Measurements from ENCODE around the gene SLC10A3. TPM values are rescaled to one million over a fixed set of nuclear protein-coding genes. Genes with fewer than 3 reads are reported as not detected.

Gene SLC10A3
- total and polyA plus RNA-seq, 2 donors (not counting 3 experiments of a cell fraction or from before 2014, with no cell fraction given) = 21.9 to 22.6 TPM

DNA sequence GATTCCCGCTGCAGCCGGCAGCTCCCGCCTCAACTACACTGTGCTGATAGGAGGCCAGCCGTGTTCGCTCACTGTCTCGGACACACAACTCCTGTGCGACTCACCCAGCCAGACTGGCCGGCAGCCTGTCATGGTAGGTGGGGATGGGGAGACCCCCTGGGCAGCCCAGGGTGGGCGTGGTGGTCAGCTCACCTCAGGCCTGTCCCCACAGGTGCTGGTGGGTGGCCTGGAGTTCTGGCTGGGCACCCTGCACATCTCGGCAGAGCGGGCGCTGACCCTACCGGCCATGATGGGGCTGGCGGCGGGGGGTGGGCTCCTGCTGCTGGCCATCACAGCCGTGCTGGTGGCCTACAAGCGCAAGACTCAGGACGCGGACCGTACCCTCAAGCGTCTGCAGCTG is 22.9 kb downstream of the SLC10A3 start:
- no TSS peak for BruUV-seq (replicated peaks)
- H3K9ac ChIP-seq (replicated peaks; ENCODE audit: extremely low read depth, insufficient read depth, low read length) = no peak overlapping the region
- H3K79me2 ChIP-seq (ENCODE audit: control insufficient read depth, insufficient read depth, low read length) = no peaks in the 10 kb centered on the region
- no peak overlapping the region for H3K4me2 ChIP-seq (ENCODE audit: insufficient read depth, low read length)
- no peaks in the 10 kb centered on the region for H4K20me1 ChIP-seq (replicated peaks; ENCODE audit: control insufficient read depth, extremely low read depth, insufficient read depth, low read length)
- H3K27ac ChIP-seq (ENCODE audit: insufficient read depth, low read depth, low read length) = no peak overlapping the region
- no peak for DNase-seq (ENCODE audit: low read depth, low spot score)
- no peak overlapping the region for H2AFZ ChIP-seq (ENCODE audit: low read depth, low read length)
- ChIA-PET POLR2A (no interaction called here), CTCF (no interaction called here)
- dilution Hi-C loops (cut with MboI; ENCODE audit: extremely low pct_ligation_motif_present, low sequenced_read_pairs) (no loop called here), intact Hi-C loops (cut with micrococcal nuclease) (no loop called here)
- no peaks in the 10 kb centered on the region for H3K9me3 ChIP-seq (replicated peaks; ENCODE audit: control insufficient read depth, insufficient read depth, low read length)
- no peaks in the 10 kb centered on the region for H3K9me1 ChIP-seq (replicated peaks; ENCODE audit: control insufficient read depth, extremely low read depth, insufficient read depth, low read length)
- no peaks in the 10 kb centered on the region for H3K4me1 ChIP-seq (ENCODE audit: control insufficient read depth, extremely low read depth, insufficient read depth, low read length)
- H3K4me3 ChIP-seq (replicated peaks in 1 of 3; ENCODE audit: insufficient read depth in 1 of 3, low read depth in 1 of 3, low read length in 3 of 3) = no peak overlapping the region
- FAIRE-seq = no peak
- peaks cover 0 to 46% of the 10 kb centered on the region in 2 experiments for H3K36me3 ChIP-seq (ENCODE audit: control insufficient read depth in 2 of 2, extremely low read depth in 1 of 2, insufficient read depth in 2 of 2, low read length in 2 of 2)
- no peak for TF ChIP-seq POLR2A (IDR thresholded peaks at IDR 0.05; ENCODE audit: low read depth, low read length)
- TF ChIP-seq, protein P1, sequence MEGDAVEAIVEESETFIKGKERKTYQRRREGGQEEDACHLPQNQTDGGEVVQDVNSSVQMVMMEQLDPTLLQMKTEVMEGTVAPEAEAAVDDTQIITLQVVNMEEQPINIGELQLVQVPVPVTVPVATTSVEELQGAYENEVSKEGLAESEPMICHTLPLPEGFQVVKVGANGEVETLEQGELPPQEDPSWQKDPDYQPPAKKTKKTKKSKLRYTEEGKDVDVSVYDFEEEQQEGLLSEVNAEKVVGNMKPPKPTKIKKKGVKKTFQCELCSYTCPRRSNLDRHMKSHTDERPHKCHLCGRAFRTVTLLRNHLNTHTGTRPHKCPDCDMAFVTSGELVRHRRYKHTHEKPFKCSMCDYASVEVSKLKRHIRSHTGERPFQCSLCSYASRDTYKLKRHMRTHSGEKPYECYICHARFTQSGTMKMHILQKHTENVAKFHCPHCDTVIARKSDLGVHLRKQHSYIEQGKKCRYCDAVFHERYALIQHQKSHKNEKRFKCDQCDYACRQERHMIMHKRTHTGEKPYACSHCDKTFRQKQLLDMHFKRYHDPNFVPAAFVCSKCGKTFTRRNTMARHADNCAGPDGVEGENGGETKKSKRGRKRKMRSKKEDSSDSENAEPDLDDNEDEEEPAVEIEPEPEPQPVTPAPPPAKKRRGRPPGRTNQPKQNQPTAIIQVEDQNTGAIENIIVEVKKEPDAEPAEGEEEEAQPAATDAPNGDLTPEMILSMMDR (IDR thresholded peaks at IDR 0.05; ENCODE audit: extremely low read depth in 1 of 2, insufficient read depth in 1 of 2, low read depth in 1 of 2, low read length in 2 of 2) = no peak
- TF ChIP-seq GATA2 (IDR thresholded peaks at IDR 0.05; ENCODE audit: insufficient read depth, insufficient read length, low read depth, low read length) = no peak
- no peaks in the 10 kb centered on the region for H3K27me3 ChIP-seq (ENCODE audit: control insufficient read depth in 2 of 2, insufficient read depth in 2 of 2, low read length in 2 of 2)

DNA sequence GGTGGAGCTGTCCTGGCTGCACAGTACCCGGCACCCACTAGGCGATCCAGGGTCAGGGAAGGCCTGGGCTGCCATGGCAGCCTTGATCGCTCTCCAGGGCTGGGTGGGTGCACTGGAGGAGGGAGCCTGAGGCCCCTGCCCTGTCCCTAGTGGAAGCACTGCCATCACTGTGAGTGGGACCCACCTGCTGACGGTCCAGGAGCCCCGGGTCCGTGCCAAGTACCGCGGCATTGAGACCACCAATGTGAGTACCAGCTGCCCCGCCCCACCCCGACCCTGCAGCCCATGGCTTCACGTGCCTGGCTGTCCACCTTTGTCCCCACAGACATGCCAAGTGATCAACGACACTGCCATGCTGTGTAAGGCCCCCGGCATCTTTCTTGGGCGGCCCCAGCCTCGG is 23.5 kb downstream of the SLC10A3 start:
- Histone ChIP-seq H2AFZ (ENCODE audit: low read depth, low read length) (no peak overlapping the region), H3K4me2 (ENCODE audit: insufficient read depth, low read length) (no peak overlapping the region), H3K4me1 (ENCODE audit: control insufficient read depth, extremely low read depth, insufficient read depth, low read length) (no peaks in the 10 kb centered on the region), H3K9me1 (replicated peaks; ENCODE audit: control insufficient read depth, extremely low read depth, insufficient read depth, low read length) (no peaks in the 10 kb centered on the region), H3K9me3 (replicated peaks; ENCODE audit: control insufficient read depth, insufficient read depth, low read length) (no peaks in the 10 kb centered on the region), H3K79me2 (ENCODE audit: control insufficient read depth, insufficient read depth, low read length) (no peaks in the 10 kb centered on the region), H4K20me1 (replicated peaks; ENCODE audit: control insufficient read depth, extremely low read depth, insufficient read depth, low read length) (no peaks in the 10 kb centered on the region), H3K27ac (ENCODE audit: insufficient read depth, low read depth, low read length) (no peak overlapping the region), H3K9ac (replicated peaks; ENCODE audit: extremely low read depth, insufficient read depth, low read length) (no peak overlapping the region), H3K4me3 (replicated peaks in 1 of 3; ENCODE audit: insufficient read depth in 1 of 3, low read depth in 1 of 3, low read length in 3 of 3) (no peak overlapping the region), H3K36me3 (ENCODE audit: control insufficient read depth in 2 of 2, extremely low read depth in 1 of 2, insufficient read depth in 2 of 2, low read length in 2 of 2) (peaks cover 0 to 46% of the 10 kb centered on the region in 2 experiments), H3K27me3 (ENCODE audit: control insufficient read depth in 2 of 2, insufficient read depth in 2 of 2, low read length in 2 of 2) (no peaks in the 10 kb centered on the region)
- TF ChIP-seq MYC (IDR thresholded peaks at IDR 0.05; ENCODE audit: low read depth, low read length) (no peak), POLR2A (IDR thresholded peaks at IDR 0.05; ENCODE audit: low read depth, low read length) (no peak), GATA2 (IDR thresholded peaks at IDR 0.05; ENCODE audit: insufficient read depth, insufficient read length, low read depth, low read length) (no peak), EZH2 (IDR thresholded peaks at IDR 0.05; ENCODE audit: borderline replicate concordance, low read depth, low read length, severe bottlenecking) (no peak), POLR2AphosphoS5 (IDR thresholded peaks at IDR 0.05; ENCODE audit: insufficient read depth, low read depth, low read length) (no peak), JUN (IDR thresholded peaks at IDR 0.05; ENCODE audit: borderline replicate concordance, insufficient read depth, insufficient read length, low read depth) (no peak), FOS (IDR thresholded peaks at IDR 0.05; ENCODE audit: borderline replicate concordance, insufficient read depth, low read length) (no peak)
- TF ChIP-seq, protein P1 (IDR thresholded peaks at IDR 0.05; ENCODE audit: extremely low read depth in 1 of 2, insufficient read depth in 1 of 2, low read depth in 1 of 2, low read length in 2 of 2) = no peak
- TF ChIP-seq, protein P2, sequence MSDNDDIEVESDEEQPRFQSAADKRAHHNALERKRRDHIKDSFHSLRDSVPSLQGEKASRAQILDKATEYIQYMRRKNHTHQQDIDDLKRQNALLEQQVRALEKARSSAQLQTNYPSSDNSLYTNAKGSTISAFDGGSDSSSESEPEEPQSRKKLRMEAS (IDR thresholded peaks at IDR 0.05; ENCODE audit: insufficient read depth, insufficient read length) = no peak
- DNase-seq (ENCODE audit: low read depth, low spot score) = no peak
- intact Hi-C loops (cut with micrococcal nuclease) (no loop called here), dilution Hi-C loops (cut with MboI; ENCODE audit: extremely low pct_ligation_motif_present, low sequenced_read_pairs) (no loop called here)
- ChIA-PET CTCF (no interaction called here), POLR2A (no interaction called here)
- FAIRE-seq = no peak
- no TSS peak for BruUV-seq (replicated peaks)
